Stimulated activated CD4-positive, alpha-beta T cell treated with anti-CD3 and anti-CD28 coated beads, Interleukin-15, amount 100 ng/mL, for 48 hours (primary cell): ENCODE data around the gene NUTM2G.
"Not testable (repeated sequence)": the region's sequence is repeated elsewhere in the genome, so short reads cannot be mapped to it uniquely, and the experiment has no call there.

Source experiments
- DNase-seq, 2 donors: peaks; one replicate each; pipeline ENCODE4 v3.0.0-alpha.2; 2020; ENCODE audit warnings: low read depth in 2 of 2

The NUTM2G gene, protein sequence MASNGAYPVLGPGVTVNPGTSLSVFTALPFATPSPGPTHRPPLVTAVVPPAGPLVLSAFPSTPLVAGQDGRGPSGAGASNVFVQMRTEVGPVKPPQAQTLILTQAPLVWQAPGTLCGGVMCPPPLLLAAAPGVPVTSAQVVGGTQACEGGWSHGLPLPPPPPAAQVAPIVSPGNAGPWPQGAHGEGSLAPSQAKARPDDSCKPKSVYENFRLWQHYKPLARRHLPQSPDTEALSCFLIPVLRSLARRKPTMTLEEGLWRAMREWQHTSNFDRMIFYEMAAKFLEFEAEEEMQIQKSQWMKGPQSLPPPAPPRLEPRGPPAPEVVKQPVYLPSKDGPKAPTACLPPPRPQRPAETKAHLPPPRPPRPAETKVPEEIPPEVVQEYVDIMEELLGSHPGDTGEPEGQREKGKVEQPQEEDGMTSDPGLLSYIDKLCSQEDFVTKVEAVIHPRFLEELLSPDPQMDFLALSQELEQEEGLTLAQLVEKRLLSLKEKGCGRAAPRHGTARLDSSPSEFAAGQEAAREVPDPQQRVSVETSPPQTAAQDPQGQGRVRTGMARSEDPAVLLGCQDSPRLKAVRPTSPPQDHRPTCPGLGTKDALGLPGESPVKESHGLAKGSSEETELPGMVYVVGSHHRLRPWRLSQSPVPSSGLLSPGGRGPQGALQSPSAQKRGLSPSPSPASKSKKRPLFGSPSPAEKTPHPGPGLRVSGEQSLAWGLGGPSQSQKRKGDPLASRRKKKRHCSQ

DNA sequence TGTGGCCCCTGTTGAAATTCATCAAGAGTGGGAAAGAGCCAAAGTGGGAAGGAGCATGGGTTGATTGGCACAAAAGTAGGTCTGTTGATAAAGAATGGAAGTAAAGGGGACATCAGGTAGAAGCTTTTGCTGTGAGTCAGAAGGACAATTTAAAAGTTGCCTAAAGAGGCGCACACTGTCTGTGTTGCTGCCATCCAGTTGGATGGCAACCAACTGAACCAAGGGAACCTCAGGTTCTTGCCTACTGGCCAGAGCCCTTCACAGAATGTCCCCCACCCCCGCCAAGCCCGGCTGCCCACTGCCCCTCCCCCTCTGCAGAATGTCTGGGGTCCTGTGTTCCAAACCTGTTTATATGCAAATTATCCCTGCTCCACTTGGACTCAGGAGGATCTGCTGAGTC lies at the start of gene NUTM2G:
NUTM2G (plus strand) TSS at position 301 of the 400 bp plus-strand sequence. CDS start 182 bp downstream, outside the sequence.
- not testable (repeated sequence) for DNase-seq

DNA sequence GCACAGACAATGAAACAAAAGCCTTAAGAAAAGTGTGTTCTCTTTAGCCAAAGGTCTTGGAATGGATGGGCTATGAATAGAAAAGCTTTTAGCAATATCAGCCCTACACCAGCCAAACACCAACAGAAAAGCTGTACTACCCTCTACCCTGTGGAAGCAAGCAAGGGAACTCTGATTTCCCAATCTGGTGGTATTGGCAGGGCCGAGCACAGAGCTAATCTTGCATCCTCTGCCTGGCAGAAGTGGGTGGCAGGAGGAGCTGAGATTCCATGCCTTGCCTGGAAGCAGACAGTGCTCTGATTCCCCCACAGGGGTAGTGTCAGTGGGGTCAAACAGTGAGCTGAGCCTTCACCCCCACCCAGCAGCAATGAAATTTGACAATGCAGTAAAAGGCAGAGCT lies 44.7 kb upstream of the NUTM2G start:
- DNase-seq = no peak

DNA sequence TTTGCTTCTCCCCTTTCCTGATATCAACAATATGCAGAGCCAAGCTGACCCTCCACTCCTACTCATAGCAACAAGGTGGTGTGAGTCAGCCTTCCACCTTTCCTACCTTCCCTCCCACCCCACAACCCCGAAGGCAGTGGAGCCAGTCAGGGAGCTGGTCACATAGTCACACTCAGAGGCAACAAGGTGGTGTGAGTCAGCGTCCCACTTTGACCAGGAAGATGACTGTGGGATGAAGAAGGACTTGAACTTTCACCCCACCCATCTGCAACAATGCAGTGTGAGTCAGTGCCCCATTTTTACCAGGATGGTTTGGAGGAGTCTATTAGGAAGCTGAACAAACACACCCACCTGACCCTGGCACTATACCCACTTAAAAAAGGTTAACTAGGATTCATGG lies 44.2 kb upstream of the NUTM2G start:
- DNase-seq = no peak

DNA sequence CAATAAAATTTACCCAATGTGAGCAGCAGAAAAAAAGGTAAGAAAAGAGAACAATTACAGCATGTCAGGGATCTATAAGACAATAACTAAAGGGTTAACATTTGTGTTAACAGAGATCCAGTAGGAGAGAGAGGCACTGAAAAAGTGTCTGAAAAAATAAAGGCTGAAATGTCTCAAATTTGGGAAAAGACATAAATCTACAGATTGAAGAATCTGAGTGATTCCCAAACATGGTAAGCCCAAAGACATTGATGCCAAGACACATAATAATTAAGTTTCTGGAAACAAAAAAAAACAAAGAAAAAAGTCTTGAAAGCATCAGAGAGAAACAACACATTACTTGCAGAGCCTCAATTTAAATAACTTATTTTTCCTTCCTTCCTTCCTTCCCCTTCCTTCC lies 43.2 kb upstream of the NUTM2G start:
- DNase-seq = no peak

DNA sequence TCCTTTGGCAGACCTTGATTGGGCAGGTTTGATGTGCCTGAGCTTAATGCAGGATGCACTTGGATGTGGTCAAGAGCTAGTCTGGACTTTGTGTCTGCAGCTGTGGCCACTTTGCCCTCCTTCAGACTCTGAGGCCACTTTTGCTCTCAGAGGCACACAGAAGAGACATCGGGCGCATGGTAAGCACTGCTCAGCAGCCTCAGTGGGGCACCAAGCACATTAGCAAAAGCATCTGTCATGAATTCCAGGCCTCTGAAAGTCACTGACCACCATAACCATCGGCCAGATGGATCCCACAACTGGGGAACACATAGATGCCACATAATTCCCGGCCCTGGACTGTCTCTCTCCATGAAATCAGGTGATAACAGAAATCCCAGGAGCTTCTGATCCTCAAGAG lies 40.1 kb upstream of the NUTM2G start:
- DNase-seq = no peak

DNA sequence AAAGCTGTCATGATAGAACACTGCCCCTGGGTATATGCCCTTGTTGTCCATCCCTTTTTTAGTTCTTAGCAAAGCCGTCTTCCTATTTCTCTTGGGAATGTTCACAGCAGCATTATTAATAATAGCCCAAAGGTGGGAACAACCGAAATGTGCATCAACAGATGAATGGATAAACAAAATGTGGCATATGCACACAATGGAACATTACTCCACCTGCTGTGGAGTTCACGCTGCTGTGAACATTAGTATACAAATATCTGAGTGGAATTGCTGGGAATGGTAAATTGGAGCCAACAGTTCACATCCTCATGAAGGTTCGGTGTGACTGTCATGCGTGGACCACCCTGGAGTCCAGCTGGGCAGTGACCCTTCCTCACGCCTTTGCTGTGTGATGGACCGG lies 36.5 kb upstream of the NUTM2G start:
- DNase-seq = no peak

DNA sequence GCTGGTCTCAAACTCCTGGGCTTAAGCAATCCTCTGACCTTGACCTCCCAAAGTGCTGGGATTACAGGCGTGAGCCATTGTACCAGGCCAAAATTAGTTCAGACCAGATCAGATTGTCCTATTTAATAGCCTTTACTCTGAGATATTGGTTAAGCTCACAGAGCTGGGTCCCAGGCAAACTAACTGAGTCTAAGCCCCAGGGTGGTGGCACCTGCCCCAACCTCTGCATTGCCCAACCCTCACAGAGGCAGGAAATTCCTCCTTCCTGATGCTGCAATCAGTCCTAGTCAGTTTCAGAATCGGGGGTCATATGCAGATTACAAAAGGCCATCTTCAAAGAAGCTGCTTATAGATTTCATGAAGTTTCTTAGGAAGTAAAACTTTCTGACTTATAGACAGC lies 28.6 kb upstream of the NUTM2G start:
- DNase-seq = not testable (repeated sequence)

DNA sequence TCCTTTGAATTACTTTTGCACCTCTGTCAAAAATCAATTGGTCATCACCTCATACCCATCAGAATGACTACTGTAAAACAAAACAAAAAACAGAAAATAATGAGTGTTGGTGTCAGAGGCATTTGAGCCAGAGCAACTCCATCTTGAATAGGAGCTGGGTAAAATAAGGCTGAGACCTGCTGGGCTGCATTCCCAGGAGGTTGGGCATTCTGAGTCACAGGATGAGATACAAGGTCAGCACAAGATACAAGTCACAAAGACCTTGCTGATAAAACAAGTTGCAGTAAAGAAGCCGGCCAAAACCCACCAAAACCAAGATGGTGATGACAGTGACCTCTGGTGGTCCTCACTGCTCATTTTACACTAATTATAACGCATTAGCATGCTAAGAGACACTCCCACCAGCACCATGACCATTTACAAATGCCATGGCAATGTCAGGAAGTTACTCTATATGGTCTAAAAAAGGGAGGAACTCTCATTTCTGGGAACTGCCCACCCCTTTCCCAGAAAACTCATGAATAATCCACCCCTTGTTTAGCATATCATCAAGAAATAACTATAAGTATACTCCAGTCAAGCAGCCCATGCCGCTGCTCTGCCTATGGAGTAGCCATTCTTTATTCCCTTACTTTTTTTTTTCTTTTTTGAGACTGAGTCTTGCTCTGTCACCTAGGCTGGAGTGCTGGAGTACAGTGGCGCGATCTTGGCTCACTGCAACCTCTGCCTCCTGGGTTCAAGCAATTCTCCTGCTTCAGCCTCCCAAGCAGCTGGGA lies 23.5 kb upstream of the NUTM2G start:
- not testable (repeated sequence) for DNase-seq

DNA sequence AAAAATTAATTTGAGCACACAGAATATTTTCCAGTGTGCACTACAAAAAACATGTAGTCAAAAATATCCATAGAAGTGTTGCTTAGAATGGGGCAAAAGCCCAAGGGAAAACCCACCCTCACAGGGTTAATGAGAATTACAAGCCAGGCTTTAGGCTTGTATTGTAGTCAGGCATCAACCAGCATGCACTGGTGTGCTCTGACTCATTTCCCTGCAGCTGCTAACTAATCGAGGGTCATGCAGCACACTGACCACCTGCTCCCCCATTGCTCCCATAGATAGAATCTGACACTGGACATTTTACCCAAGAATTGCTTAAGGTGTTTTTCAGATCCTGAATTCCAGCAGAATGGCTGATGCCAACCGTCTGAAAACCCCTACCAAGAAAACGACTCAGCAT lies 20.2 kb upstream of the NUTM2G start:
- not testable (repeated sequence) for DNase-seq

DNA sequence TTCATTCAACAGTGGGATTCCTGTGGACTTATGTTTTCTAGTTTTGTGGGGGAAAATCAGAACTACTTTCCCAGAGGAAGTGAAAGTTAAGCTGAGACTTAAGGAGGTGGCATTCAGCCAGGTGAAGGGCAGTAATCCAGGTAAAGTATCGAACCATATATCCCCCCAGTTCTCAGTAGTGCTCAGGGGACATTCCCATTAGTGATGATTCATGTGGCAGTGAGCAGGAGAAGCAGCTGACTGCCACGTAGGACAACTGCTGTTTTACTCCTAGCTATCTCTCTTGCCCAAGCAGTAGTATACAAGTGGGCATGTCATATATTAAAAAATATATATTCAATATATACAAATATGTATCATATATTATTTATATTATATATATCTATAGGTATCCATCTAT lies 13.1 kb upstream of the NUTM2G start:
- not testable (repeated sequence) for DNase-seq

DNA sequence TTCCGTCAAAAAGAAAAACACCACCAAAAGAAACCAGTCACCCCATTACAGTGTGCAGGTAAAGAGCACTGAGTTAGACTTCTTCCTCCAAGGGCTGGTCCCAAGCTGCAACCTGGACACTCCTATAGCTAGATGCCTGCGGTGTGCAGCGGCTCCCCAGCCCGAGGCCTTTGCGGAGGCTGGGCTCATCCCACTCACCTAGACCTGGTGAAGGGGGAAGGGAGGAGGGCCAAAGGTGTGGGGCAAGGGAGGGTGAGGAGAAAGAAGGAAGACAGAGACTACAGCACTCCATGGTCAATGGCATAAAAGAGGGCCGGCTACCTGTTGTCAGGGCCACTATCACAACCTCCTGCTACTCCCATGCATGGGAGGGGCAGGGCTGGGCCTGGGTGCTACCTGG lies 12.1 kb upstream of the NUTM2G start:
- DNase-seq = not testable (repeated sequence)

DNA sequence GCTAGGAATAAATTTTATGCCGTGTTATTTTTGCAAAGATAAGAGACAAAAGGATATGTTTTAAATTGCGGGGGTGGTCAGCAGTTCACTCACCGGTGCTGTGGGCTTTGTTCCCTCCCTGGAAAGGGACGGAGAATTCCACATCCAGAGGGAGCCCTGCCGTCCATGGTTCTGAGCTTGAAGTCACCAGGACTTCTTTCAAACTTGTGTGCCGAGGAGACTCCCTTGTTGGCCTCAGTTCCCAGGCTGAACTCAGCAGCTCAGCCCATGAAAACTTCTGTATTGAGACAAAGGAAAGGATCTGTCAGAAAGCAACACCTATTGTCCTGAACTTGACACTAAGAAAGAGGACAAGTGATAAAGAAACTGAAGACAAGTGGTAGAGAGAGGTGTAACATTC lies 10.1 kb upstream of the NUTM2G start:
- DNase-seq = not testable (repeated sequence)

DNA sequence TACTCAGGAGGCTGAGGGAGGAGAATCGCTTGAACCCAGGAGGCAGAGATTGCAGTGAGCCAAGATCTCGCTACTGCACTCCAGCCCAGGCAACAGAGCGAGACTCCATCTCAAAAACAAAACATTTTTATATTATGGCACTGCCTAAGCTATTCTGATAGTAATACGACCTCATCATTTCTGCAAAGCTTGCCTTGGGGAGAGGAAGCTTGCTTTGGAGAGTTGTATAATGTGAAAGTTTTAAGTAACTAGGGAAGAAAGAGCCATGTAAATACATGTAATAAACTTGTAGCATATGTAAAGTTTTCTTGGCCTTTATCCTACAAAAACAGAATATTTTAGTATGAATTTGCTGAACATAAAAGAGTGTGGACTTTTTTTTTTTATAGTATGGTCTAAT lies 7.8 kb upstream of the NUTM2G start:
- not testable (repeated sequence) for DNase-seq

DNA sequence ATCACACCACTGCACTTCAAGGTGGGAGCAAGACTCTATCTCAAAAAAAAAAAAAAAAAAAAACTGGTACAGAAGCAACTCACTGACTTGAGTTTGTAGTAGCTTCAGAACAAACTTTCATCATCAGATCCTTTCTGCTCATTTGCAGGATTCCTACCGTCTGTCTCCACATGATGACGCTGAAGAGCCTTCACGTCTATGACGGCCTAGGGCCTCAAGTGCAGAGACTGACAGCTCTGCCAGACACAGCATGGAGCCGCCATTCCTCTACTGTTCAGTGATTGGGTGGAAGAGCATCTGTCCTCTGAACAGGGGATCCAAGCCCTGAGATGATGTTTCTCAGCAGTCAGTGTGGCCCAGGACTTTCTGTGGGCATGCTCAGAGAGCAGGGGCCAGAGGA lies 3.1 kb upstream of the NUTM2G start:
- DNase-seq = not testable (repeated sequence)

DNA sequence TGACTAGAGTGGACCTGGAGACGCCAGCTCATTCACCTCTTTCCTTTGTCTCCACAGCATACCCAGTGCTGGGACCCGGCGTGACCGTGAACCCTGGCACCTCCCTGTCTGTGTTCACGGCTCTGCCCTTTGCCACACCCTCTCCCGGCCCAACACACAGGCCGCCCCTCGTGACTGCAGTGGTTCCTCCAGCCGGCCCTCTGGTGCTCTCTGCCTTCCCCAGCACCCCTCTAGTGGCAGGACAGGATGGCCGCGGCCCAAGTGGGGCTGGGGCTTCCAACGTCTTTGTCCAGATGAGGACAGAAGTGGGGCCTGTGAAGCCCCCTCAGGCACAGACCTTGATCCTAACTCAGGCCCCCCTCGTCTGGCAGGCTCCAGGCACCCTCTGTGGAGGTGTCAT lies 3.0 kb downstream of the NUTM2G start:
- not testable (repeated sequence) for DNase-seq

DNA sequence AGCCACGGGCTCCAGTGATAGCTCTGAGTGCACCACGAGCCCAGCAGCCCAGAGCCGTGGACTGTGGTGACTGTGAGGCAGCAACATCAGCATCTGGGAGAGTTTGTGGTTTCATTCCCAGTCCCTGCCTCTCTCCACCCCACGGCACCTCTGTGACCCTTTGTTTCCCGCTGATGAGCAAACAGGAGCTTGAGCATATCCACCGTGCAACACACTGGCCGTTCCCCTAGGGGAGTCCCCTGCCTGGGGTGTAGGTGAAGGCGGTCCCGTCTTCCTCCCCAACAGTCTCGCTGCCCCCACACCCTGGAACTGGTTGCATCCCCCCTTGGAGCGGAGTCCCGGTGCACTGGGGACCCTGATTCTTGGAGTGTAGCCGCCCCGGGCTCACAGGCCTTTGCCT lies 5.5 kb downstream of the NUTM2G start:
- not testable (repeated sequence) for DNase-seq

DNA sequence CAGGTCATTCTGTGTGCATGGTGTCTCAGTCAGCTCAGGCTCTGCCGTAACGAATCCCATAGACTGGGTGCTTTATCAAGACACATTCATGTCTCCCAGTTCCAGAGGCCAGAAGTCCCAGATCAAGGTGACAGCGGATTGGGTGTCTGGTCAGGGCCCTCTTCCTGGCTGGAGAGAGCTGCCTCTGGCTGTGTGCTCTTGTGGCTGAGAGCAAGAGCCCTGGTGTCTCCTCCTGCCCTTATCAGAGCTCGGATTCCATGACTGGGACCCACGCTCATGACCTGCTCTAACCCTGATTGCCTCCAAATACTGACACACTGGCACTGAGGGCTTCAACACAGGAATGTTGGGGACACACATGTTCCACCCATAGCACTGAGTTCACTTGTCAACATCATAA lies 6.1 kb downstream of the NUTM2G start:
- DNase-seq = not testable (repeated sequence)

DNA sequence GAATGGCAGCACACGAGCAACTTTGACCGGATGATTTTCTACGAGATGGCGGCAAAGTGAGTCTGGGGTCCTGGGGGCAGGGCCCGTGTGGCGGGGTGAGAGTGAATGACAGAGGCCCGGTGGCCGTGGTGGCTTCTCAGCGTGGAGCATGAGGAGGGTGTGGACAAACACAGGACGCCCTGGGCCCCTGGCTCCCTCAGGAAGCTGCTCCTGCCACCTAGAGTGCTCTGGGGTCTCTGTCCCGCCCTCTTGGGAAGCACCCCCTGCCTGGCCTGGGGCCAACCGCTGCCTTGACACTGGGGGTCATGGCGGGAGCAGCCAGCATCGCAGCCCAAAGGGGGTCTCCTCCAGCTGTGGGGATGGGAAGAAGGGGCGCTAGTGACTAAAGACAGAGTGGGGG lies 6.8 kb downstream of the NUTM2G start:
- DNase-seq = not testable (repeated sequence)

DNA sequence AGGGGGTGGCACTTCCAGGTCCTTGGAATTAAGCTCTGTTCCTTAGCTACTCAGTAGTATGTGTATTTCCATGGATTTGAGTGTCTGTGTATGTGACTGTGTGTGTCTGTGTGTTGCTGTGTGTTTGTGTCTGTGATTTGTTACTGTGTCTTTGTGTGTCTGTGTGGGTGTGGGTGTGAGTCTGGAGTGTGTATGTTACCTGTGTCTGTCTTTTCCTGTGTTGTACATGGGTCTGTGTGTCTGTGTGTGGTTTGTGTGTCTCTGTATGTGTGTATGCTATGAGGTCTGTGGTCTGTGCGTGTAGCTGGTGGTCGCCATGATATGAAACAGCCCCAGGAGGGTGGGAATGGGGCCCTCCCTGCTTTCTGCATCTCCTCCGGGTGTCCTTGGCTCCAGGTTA lies 8.8 kb downstream of the NUTM2G start:
- DNase-seq = not testable (repeated sequence)

DNA sequence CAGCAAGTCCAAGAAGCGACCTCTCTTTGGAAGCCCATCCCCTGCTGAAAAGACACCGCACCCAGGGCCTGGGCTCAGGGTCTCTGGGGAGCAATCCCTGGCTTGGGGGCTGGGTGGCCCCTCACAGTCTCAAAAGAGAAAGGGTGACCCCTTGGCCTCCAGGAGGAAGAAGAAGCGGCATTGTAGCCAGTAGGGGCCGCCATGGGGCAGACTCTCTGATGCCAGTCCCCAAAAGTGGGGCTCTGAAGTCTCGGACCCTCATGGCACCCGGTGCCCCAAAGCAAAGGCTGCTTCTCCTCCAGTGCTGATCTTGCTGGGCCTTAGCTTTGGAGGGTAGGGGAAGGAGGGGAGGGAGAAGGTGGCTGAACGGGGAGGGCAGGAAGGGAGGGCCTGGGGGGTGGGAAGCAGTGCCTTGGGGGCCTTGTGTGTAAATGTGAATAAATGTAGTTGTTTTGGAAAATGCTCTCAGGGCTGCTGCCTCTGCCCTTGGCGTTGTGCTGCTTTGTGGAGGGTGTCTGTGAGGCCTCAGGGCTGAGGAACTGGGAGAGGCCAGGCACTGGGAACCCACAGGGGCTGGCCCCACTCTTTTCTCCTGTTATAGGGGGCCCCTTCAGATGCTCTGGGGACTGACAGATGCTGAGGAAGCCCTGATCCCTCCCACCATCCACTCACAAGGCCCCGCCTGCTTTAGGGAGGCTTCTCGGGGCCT lies 10.5 kb downstream of the NUTM2G start:
- DNase-seq = not testable (repeated sequence)

DNA sequence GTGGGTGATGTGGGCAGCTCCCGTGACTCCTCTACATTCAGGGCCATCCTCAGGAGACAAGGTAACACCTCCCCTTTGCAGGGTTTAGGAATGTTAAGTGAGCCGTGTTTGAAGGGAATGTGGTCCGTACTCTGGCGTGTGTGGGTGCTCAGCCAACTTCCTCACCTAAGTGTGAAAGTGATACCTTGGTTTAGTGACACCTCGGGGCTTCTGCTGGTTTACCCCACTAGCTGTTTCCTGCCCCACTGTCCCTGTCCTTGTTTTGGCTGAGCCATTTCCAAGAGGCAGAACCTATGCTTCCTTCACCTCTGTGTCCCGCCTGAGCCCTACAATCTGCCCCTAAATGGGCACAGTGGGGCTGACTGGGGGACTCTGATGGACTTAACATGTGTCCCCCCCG lies 12.3 kb downstream of the NUTM2G start:
- DNase-seq = not testable (repeated sequence)

DNA sequence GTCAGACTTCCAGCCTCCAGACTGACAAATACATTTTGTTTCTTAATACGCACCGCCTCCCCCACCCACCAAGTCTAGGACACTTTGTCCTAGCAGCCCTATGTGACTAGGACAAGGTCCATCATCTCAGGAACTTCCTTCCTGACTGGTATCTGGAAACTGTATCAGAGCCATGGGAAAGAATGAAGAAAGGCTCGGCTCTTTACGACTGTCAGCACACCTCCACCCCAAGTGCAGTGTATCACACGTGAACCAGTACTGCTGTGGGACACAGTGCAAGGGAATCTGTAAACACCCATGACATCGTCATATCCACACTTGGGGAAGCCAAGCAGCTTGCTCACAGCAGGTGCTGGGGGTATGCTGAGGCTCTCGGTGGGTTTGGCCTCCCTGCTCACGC lies 13.0 kb downstream of the NUTM2G start:
- not testable (repeated sequence) for DNase-seq
